Fibroblast of villous mesenchyme (primary cell): ENCODE results near the gene TEX55. TPM values are rescaled to one million over a fixed set of nuclear protein-coding genes. Genes with fewer than 3 reads are reported as not detected.
"Not testable (repeated sequence)": the region's sequence is repeated elsewhere in the genome, so short reads cannot be mapped to it uniquely, and the experiment has no call there.

ENCODE experiments used
- DNase-seq: peaks from one replicate; pipeline ENCODE4 v3.0.0-alpha.2; 2010; ENCODE audit warnings: low read depth
- H3K4me3 ChIP-seq: 2 replicates; pipeline ENCODE4 v1.5.1; 2011; ENCODE audit warnings: low read depth, mild to moderate bottlenecking, low read length
- total RNA-seq: library from RNA; depleted of rRNA; stranded (reverse); fragments of >200 nt; gene quantifications from 2 replicates; pipeline ENCODE4 v1.2.3, GENCODE V29; 2012
- TF ChIP-seq, protein P1 (sequence below): IDR thresholded peaks from 2 replicates; pipeline ENCODE4 v1.5.1; 2012; ENCODE audit warnings: low read depth, mild to moderate bottlenecking, low read length; ENCODE audit not compliant: insufficient read depth

Gene TEX55
- not detected in 2 replicates for total RNA-seq

DNA sequence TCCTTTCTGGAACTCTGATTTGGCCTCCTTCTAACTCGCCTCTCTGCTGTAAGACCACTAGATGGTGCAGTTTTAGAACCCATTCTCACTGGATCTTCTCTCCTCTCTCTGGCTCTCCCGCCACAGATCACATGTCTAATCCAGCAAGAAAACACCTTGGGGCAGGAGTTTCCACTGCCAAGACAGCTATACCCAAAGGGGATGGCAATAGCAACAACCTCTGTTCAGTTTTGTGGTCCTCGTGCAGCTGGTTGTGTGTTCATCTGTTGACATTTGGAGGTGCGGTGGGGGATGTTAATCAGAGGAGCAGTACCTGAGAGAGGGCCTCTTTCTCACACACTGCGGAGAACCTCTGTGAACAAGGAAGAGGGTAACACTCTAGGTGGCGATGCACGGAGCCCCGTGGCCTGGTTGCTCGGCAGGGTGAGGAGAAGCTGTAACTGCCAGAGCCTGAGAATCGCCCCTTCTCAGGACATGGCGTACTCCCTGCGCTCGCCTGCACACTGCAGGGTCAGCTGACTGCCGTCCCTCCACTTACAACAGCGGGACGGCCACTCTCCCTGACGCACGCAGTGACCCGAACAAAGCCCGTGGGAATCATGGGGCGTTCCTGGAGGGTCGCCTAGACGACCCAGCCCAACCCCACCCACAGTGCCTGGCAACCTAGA lies at the start of gene TEX55:
Gene TEX55, plus strand, starts transcription at position 666 of the 668 bp plus-strand sequence. CDS start 25 bp downstream, outside the sequence.
- H3K4me3 ChIP-seq = no peak within 1 kb of the TSS
- DNase-seq = peak; percentile 54
- TF ChIP-seq, protein P1, sequence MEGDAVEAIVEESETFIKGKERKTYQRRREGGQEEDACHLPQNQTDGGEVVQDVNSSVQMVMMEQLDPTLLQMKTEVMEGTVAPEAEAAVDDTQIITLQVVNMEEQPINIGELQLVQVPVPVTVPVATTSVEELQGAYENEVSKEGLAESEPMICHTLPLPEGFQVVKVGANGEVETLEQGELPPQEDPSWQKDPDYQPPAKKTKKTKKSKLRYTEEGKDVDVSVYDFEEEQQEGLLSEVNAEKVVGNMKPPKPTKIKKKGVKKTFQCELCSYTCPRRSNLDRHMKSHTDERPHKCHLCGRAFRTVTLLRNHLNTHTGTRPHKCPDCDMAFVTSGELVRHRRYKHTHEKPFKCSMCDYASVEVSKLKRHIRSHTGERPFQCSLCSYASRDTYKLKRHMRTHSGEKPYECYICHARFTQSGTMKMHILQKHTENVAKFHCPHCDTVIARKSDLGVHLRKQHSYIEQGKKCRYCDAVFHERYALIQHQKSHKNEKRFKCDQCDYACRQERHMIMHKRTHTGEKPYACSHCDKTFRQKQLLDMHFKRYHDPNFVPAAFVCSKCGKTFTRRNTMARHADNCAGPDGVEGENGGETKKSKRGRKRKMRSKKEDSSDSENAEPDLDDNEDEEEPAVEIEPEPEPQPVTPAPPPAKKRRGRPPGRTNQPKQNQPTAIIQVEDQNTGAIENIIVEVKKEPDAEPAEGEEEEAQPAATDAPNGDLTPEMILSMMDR = peak; percentile 77

DNA sequence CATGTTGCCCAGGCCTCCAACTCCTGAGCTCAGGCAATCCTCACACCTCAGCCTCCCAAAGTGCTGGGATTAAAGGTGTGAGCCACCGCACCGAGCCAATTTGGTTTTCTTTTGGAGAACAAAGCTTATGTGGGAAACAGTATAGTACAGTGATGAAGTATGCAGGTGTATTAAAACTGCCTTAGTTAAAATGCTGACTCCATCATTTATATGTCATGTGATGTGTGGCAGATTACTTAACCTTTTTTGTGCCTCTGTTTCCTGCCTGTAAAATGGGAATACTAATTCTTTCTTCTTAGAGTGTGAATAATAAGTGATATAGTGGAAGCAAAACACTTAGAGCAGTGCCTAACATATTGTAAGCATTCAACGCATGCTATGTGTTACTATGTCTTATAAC lies 48.0 kb upstream of the TEX55 start:
- DNase-seq = no peak
- no peak overlapping the region for H3K4me3 ChIP-seq
- TF ChIP-seq, protein P1 = no peak

DNA sequence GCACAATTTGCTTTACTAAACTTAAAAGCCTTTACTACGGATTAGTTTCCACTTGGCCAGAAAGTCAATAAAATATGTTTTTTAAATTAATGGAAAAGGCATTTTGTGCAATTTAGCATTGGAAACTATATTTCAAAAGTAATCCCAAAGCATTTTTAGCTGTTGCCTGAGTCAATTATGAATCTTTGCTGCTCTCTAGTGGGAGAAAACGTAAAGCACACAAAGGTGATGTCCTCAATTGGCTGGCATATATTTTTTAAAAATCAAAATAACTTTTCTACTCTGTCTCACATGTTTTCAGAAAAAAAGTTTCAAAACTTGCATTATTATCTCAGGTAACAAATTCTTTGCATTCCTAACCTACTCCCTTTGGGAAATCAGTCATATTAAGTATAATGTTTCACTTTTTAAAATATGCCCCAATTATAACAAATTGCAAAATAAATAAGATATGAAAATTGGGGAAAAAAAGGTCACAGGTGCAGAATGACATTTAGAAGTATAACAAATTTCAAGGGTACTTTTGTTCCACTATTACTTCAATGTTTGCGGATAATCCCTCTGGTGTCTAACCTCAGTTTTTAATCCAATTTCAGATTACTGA lies 47.2 kb upstream of the TEX55 start:
- TF ChIP-seq, protein P1 = peak; percentile 68
- no peak overlapping the region for H3K4me3 ChIP-seq
- DNase-seq = peak; percentile 34

DNA sequence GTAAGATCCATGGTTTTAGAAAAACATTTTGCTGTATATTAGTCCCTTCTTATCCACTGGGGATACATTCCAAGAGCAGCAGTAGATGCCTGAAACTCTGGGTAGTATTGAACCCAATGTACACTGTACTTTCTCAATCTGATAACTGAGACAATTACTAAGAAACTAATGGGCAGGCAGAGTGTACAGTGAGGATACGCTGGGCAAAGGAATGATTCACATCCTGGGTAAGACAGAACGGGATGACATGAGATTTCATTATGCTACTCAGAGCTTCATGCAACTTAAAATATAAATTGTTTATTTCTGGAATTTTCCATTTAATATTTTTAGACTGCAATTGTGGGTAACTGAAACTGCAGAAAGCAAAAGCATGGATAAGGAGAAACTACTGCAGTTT lies 46.2 kb upstream of the TEX55 start:
- TF ChIP-seq, protein P1 = no peak
- H3K4me3 ChIP-seq = no peak overlapping the region
- DNase-seq = no peak

DNA sequence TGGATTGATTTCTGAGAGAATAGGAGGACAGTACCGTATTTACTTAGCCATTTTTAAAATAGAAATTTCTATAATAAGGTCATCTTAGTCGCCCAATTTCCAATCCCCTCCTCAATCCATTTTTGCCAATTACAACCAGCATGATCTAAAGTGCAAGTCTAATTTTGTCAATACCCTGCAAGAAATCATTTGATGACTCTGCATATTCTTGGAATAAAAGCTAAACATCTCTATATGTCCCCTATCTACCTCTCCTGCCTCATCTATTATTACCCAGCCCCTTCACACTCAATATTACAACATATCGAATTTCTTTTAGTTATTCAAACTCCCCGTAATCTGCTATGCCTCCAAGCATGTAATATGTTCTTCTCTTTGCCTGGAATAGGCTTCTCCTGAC lies 41.9 kb upstream of the TEX55 start:
- no peak overlapping the region for H3K4me3 ChIP-seq
- TF ChIP-seq, protein P1 = no peak
- DNase-seq = no peak

DNA sequence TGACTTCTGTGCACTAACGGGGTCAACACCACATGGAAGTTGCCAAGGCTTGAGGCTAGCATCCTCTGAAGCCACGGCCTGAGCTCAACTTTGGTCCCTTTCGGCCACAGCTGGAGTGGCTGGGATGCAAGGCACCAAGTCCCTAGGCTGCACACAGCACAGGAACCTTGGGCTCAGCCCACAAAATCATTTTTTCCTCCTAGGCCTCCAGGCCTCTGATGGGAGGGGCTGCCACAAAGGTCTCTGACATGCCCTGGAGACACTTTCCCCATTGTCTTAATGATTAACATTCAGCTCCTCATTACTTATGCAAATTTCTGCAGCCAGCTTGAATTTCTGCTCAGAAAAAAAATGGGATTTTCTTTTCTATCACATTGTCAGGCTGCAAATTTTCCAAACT lies 27.6 kb upstream of the TEX55 start:
- H3K4me3 ChIP-seq = not testable (repeated sequence)

DNA sequence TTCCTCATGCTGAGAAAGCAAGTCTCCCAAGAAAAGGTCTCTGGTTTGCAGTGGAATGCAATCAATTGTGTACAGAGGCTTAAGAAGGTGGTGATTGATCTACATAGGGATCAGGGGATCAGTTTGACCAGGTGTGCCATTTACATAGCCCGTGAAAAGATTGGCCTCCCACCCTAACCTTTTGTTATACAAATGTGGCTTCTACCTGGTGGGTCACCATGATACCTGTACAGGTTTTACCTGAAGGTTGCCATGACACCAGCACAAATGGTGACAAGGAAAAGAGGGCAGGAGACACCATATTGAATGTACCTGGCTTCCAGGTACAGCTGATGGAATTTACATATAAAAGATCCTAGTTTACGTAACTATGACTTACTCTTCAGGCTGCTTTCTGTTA lies 25.5 kb upstream of the TEX55 start:
- DNase-seq = no peak
- H3K4me3 ChIP-seq = no peak overlapping the region
- TF ChIP-seq, protein P1 = no peak

More for the DNA sequence above, 27.6 kb upstream of the TEX55 start:
- DNase-seq = not testable (repeated sequence)
